EL (cell line): ENCODE data around the gene AGRN.
A peak's percentile ranks its signal among the peaks of the same experiment; 100 is the strongest.
"Not testable (repeated sequence)": the region's sequence is repeated elsewhere in the genome, so short reads cannot be mapped to it uniquely, and the experiment has no call there.

Experiments
- DNase-seq: peaks from one replicate; pipeline ENCODE4 v3.0.0-alpha.2; 2016

Gene AGRN

DNA sequence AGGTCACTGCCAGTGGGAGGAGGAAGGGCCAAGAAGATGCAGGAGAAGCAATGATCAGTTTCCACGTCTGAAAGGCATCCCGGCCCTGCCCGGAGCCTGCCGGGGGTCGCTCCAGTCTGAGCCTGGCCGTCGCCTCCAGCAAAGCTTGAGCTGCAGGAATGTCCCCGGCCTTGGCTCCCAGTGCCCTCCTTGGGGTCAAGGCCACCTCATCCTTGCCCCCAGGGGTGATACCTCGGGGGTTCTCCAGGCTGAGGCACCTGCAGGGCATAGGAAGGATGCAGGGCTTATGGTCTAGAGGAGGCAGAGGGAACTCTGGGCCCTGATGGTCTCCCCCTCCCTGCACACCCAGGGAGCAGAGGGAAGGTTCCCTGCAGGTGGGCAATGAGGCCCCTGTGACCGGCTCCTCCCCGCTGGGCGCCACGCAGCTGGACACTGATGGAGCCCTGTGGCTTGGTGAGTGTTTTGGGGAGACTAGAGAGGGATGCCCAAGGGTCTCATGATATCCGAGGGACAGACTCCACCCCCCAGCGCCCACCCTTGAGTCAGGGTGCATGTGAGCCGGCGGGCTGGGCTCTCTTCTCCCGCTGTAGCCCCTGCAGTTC, 34.3 kb downstream of the AGRN start:
- DNase-seq: no peak

DNA sequence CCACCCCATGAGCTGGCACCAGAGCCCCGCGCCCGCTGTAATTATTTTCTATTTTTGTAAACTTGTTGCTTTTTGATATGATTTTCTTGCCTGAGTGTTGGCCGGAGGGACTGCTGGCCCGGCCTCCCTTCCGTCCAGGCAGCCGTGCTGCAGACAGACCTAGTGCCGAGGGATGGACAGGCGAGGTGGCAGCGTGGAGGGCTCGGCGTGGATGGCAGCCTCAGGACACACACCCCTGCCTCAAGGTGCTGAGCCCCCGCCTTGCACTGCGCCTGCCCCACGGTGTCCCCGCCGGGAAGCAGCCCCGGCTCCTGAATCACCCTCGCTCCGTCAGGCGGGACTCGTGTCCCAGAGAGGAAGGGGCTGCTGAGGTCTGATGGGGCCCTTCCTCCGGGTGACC, 35.1 kb downstream of the AGRN start:
- no peak for DNase-seq

DNA sequence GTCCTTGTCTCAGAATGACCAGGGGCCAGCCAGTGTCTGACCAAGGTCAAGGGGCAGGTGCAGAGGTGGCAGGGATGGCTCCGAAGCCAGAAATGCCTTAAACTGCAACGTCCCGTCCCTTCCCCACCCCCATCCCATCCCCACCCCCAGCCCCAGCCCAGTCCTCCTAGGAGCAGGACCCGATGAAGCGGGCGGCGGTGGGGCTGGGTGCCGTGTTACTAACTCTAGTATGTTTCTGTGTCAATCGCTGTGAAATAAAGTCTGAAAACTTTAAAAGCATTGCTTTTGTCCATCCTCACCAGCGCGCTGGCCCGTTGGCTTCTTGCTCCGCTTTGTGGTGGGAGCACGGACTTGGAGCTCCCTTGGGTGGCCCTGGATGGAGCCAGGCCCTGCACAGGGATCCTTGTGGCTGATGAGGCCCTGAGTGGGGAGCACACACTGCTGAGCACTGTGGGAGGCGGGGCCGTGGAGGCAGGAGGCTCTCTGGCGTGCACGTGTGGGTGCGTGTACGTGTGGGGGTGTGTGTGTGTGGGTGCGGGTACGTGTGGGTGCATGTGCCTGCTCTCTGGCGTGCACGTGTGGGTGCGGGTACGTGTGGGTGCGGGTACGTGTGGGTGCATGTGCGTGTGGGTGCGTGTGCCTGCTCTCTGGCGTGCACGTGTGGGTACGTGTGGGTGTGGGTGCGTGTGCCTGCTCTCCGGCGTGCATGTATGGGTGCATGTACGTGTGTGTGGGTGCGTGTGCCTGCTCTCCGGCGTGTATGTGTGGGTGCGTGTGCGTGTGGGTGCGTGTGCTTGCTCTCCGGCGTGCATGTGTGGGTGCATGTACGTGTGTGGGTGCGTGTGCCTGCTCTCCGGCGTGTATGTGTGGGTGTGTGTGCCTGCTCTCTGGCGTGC, 36.2 kb downstream of the AGRN start:
- DNase-seq: no peak

DNA sequence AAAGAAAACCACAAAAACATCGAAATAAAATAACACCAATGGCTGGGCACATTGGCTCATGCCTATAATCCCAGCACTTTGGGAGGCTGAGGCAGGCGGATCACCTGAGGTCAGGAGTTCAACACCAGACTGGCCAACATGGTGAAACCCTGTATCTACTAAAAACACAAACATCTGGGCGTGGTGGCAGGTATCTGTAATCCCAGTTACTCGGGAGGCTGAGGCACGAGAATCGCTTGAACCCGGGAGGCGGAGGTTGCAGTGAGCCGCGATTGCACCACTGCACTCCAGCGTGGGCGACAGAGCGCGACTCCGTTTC, 37.8 kb downstream of the AGRN start:
- DNase-seq: not testable (repeated sequence)

DNA sequence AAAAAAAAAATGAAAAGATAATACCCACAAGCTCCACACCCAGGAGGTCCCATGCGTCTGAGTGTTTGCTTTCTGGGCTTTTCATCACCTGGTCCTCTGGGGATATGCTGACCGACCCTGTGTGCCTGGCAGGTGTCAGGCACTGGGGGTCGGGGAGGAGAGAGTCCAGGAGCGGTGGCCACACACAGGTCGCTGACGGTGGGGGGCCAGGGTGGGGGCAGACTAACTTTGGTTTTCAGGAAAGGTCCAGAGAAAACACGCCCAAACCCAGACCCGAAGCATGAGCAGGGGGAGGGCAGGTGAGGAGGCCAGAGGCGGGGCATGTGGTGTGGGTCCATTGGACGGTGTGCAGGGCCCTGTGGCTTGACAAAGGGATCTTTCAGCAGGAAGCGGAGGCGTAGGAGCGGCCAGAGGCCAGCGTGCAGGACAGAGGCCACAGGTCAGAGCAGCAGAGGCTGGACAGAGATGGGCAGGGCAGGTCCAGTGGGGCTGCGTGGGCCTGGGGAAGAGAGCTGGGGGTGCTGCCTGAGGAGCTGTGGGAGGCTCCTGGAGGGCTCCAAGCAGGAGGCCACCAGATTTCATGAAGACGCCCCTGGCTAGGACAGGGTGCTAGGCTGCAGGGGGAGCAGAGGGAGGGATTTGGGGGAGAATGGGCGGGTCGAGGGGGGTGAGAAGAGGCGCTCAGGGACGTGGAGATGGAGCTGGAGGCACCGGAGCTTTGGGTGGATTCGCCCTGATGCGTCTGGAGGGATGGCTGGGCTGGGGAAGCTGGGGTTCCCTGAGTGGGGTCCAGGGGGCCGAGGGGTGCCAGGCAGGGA, 38.4 kb downstream of the AGRN start:
- DNase-seq: no peak

DNA sequence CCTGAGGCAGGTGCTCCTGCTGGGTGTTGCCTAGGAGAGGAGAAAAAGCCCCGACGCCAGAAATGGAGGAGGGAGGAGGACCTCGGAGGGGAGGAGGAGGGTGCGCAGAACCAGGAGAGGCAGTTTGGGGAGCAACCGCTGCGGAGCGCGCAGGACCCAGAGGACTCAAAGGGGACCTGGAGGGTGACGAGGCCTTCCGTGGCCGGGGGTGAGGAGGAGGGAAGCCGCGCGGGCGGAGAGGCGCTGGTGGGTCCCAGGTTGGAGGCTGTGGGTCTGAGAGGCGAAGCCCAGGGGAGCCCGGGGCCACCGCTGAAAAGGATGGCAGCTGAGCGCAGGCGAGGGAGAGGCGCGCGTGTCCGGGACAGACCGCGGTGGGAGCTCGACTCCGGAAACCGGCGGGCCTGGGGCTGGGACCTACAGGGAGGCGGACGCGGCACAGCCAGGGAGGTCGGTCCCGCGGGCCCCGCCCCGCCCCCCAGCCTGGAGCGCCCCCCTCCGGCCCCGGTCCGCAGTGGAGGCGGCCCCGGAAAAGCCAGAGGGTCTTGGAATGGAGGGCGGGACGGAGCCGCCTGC, 39.1 kb downstream of the AGRN start:
- DNase-seq: peak; percentile 54

DNA sequence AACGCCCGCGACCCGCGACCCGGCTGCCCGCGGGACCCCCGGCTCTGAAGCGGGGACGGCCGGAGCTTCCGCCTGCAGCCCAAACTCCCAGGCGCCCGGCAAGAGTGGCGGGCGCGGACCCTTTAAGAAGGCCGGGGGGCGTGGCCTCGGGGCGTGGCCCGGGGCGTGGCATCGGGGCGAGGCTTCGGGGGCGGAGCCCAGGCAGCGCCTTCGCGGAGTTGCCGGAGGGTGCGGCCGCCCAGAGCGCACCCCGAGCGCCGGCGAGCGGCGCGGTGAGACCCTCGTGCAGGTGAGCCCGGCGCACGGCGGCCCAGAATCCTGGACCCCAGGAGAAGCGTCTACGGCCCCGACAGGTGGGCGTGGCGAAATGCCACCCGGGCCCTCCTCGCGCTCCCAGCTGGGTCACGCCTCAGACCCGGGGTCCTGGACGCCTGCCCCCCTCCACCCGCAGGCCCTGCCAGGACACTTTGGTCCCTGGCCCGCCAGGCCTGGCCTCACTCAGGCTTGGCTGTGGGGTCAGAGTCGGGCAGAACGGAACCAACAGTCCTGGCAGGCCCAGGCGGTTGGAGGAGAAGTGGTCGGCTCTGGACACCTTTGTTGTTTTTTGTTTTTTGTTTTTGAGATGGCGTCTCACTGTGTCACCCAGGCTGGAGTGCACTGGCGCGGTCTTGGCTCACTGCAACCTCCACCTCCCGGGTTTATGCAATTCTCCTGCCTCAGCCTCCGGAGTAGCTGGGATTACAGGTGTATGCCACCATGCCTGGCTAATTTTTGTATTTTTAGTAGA, 39.8 kb downstream of the AGRN start:
- DNase-seq: peak; percentile 82

DNA sequence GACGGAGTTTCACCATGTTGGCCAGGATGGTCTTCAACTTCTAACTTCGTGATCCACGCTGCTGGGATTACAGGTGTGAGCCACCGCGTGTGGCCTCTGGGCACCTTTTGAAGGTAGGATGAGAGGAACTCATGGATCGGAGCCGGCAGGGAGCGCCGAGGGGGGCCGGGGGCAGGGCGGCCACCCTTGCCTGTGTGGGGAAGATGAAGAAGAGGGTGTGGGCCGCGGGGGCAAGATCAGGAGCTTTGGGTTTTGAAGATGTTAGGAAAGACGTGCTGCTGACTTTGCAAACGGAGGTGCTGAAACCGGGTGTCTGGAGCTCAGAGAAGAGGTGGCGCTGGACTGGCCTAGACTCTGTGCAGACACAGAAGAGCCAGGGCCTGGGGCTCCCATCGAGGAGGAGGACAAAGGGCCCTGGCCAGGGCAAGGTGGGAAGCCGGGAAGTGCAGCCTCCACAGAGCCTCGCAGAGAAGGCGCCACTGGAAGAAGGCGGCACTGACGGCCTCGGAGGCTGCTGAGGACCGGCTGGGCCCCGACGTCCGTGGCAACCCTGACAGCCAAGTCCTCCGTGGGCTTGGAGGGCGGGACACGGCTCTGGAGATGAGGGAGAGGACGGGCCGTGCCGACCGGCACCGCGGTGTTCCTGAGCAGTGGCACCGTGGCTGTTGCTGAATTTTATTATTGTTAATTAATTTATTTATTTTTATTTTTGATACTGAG, 40.5 kb downstream of the AGRN start:
- no peak for DNase-seq

DNA sequence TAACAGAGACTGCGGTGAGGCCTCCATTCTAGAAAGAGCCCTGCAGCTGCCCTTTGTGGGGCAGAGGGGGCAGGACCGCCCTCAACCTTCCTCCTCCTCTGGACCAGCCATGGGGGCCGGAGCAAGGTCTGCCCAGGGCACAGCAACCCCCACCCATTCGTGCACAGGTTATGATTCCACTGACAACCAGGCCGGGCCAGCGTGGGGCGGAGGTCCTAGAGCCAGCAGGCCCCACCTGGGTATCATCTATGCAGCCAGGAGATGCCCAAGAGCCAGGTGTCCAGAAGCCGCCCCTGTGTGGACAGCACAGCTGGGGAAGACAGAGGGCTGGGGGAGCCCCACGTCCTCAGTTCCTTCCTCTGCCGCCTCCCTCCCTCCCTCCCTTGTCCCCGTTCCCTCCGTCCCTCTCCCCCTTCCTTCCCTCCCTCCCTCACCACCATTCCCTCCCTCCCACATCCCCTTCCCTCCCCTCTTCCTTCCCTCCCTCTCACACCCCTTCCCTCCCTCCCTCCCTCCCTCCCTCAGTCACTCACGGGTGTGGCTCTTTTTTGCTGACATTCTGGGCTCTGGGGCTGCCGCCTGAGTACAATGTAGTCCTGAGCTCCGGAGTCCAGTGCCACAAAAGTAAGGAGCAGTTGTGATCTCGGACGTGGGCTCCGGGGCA, 41.9 kb downstream of the AGRN start:
- DNase-seq: no peak

DNA sequence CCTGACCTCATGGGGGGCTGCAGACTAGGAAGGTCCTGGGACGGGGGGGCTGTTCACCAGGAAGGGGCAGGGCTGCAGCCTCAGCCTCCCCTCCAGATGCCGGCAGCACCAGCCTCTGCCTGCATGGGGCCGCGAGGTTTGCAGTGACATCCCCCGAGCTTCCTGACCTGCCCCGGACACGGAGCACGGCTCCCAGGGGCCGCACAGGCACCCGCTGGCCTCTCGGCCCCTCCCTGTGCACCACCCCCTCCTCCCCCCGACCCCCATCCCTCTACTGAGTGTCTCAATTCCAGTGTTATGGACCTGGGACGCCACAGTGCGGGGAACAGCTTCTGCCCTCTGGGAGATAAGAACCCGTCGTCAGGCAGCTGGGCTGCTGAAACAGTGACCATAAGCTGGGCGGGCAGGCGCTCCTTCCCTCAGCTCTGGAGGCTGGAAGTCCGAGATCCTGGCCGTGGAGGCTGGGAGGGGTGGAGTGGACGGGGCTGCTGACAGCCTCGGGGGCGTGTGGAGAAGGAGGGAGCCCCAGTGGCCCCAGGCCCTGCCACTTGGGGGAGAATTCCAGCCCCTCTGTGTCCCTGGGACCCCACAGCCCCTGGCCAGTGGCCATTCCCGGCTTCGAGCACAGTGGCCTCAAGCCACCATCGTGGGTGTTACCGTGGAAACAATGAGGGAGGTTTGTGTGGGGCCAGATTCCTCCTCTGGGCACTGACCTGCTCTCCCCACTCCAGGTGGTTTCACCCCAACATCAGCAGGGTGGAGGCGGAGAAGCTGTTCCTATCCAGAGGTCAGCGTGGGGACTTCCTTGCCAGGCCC, 42.6 kb downstream of the AGRN start:
- DNase-seq: no peak

DNA sequence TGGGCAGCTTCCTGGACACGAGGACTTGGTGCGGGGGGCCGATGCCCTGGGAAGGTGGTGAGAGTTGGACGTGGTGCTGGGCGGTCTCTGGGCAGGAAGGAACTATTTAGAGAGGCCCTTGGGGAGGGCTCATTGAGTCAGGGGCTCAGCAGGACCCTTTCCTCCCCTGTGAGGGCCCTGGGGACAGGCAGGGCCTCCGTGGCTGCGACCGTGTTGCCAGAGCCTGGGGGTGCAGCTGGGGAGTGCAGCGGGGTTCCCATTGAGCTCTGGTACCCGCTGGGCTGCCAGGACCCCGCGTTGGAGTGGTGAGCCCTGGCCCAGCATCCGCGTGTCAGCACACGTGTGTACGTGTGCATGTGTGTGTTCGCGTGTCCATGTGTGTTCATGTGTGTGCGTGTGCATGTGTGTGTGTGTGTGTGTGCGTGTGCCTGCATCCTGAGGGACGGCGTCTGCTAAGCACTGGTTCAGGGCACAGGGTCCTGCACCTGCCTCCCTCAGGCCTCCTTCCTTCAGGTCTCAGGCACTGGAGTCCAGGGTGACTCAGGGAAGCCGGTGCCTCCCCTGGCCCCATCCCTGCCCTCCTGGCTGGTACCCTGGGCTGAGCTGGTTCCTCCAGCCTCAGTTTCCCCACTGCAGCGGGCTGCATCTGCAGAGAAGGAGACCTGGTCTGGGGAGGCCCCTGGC, 43.5 kb downstream of the AGRN start:
- DNase-seq: no peak

DNA sequence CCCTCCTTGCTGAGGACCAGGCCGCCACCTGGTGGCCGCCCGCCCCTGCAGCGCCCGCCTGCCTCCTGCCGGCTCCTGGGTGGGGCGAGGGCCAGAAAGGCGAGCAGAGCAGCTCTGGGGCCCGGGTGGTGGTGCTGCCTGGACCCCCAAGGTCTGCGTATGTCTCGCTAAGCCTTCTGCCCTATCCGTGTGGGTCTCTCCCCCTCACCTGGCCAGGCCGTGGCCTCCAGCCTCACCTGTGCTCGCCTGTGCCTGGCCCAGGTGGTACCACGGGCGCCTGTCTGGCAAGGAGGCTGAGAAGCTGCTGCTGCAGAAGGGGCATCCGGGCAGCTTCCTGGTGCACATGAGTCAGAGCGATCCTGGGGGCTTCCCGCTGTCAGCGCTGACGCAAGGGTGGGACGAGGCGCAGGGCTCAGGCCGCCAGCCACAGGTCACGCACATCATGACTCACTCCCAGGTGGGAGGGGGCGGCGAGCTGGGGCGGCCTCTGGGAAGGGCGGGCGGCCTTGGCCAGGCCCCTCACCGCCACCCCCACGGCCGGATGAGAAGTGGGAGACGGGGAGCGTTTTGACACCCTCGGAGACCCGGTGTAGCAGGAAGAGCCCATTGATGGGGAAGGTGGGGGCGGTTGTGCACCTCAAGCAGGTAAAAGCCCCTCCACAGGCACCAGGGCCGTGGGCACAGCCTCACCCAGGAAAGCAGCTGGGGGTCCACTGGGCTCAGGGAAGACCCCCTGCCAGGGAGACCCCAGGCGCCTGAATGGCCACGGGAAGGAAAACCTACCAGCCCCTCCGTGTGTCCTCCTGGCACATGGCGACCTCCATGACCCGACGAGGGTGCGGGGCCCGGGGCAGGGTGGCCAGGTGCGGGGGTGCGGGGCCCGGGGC, 44.3 kb downstream of the AGRN start:
- DNase-seq: peak; percentile 89

DNA sequence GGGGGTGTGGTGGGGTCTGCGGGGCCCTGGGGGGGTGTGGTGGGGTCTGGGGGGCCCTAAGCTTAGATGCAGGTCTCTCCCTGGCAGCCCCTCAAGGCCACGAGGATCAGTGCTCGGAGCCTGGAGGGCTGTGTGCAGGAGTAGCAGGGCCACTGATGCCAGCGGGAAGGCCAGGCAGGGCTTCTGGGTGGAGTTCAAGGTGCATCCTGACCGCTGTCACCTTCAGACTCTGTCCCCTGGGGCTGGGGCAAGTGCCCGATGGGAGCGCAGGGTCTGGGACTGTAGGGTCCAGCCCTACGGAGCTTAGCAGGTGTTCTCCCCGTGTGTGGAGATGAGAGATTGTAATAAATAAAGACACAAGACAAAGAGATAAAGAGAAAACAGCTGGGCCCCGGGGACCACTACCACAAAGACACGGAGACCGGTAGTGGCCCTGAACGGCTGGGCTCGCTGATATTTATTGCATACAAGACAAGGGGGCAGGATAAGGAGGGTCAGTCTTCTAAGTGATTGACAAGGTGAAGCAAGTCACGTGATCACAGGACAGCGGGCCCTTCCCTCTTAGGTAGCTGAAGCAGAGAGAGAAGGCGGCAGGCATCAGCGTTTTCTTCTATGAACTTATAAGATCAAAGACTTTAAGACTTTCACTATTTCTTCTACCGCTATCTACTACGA, 45.5 kb downstream of the AGRN start:
- no peak for DNase-seq

DNA sequence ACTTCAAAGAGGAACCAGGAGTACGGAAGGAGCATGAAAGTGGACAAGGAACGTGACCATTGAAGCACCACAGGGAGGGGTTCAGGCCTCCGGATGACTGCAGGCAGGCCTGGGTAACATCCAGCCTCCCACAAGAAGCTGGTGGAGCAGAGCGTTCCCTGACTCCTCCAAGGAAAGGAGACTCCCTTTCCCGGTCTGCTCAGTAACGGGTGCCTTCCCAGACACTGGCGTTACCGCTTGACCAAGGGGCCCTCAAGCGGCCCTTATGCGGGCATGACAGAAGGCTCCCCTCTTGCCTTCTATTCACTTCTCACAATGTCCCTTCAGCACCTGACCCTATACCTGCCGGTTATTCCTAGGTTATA, 46.0 kb downstream of the AGRN start:
- not testable (repeated sequence) for DNase-seq

DNA sequence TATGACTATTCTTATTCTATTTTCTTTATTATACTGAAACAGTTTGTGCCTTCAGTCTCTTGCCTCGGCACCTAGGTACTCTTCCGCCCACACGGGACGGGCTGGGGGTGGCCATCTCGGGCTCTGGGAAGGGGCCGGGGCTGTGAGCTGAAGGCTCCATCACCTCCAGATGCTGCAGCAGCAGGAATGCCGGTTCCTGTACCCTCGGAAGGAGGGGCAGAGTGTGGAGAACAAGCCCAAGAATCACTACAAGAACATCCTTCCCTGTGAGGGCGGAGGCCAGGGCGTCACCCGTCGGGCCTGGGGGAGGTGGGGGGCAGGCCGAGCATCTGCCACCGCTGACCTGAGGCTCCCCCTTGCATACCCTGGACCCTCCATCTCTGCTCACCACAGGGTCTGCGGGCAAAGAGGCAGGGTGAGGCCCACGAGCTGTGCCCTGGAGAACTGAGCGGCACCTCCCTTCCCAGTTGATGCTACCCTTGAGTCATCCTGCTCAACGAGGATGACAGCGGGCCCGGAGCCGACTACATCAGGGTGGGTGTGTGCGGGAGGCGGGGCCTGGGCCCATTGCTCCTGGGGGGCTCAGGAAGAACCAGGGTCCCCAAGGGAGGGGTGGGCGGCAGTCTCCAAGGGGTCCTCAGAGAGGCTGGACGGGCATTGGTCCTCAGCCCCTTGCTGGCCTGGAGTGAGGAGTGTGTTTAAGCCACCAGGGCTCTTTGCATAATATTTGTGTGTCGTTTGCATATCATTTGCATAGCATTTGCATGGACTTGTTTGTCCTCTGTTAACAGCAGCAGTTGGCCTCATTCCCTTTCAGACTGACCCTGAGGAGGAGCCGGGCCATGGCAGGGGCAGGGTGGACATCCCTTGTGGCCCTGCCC, 46.7 kb downstream of the AGRN start:
- DNase-seq: peak; percentile 26

DNA sequence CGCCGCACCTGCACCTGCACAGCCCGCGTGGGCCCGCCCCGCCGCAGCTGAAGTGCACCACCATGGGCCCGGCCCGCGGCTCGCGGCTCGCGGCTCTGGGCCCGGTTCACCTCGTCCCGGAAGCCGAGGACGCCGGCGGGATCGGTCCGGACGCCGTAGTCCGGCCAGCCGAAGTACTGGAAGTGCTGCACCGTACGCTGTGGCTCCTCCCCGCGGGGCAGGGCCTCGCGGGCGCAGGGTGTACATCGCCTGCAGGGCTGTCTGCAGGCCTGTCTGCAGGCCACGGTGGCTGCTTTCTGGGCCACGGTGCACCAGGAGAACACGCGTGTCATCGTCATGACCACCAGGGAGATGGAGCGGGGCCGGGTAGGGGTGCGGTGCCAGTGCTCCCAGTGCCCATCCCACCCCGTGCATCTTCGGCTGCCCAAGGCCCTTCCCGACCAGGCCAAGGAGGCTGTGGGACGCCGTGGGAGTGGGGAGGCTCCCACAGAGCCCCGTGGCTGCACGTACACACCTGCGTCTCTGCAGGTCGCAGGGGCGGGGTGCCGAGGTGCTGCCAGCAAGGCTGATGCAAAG, 47.5 kb downstream of the AGRN start:
- no peak for DNase-seq
